Aorta (tissue), 5 donors: ENCODE measurements around the gene PLAAT3. TPM values are rescaled to one million over a fixed set of nuclear protein-coding genes. Genes with fewer than 3 reads are reported as not detected.
"Not testable (repeated sequence)": the region's sequence is repeated elsewhere in the genome, so short reads cannot be mapped to it uniquely, and the experiment has no call there.

Source experiments
- ATAC-seq: fragments of 200-7000 bp; cut with Tn5 transposase; one replicate; pipeline ENCODE4 v1.9.1; 2022; ENCODE audit warnings: moderate library complexity; ENCODE audit not compliant: low FRiP score
- DNase-seq, 2 donors: peaks; one replicate each; pipeline ENCODE4 v3.0.0-alpha.2; 2020
- H3K27ac ChIP-seq, 2 donors: one replicate each; pipeline ENCODE4 v1.5.1; 2013; ENCODE audit warnings: low read length in 2 of 2, mild to moderate bottlenecking in 2 of 2, moderate library complexity in 2 of 2, control low read depth in 1 of 2, inconsistent platforms in 1 of 2, low read depth in 1 of 2
- H3K27me3 ChIP-seq, 2 donors: one replicate each; pipeline ENCODE4 v1.6.1; 2013; ENCODE audit warnings: control low read depth in 1 of 2, low read length in 1 of 2, mild to moderate bottlenecking in 1 of 2, moderate library complexity in 1 of 2; ENCODE audit not compliant: insufficient read depth in 2 of 2, control insufficient read depth in 1 of 2
- H3K36me3 ChIP-seq, 2 donors: one replicate each; pipeline ENCODE4 v1.6.1; 2013; ENCODE audit warnings: control low read depth in 1 of 2, low read length in 1 of 2, mild to moderate bottlenecking in 1 of 2; ENCODE audit not compliant: insufficient read depth in 2 of 2, control insufficient read depth in 1 of 2
- H3K4me1 ChIP-seq, 2 donors: one replicate each; pipeline ENCODE4 v1.6.1; 2013; ENCODE audit warnings: low read length in 2 of 2, control low read depth in 1 of 2, mild to moderate bottlenecking in 1 of 2, moderate library complexity in 1 of 2; ENCODE audit not compliant: insufficient read depth in 2 of 2, control insufficient read depth in 1 of 2
- H3K4me3 ChIP-seq, 2 donors: one replicate each; pipeline ENCODE4 v1.5.1; 2013; ENCODE audit warnings: low read length in 2 of 2, control low read depth in 1 of 2, mild to moderate bottlenecking in 1 of 2
- H3K9me3 ChIP-seq: one replicate; pipeline ENCODE4 v1.6.1; 2013; ENCODE audit warnings: mild to moderate bottlenecking, low read length; ENCODE audit not compliant: control insufficient read depth
- WGBS, 2 donors: extraction: QIAGEN DNeasy Blood & Tissue Kit; methylation state at CpG; one replicate each; pipeline ENCODE4 v1.1.7; 2013; 5-methylcytosine and 5-hydroxymethylcytosine counted together
- intact Hi-C, 2 donors: fragments of 100-400 bp; cut with DNase I; formaldehyde crosslinking; loops; one replicate each; pipeline versions ENCODE4 v1.14.2 to v1.15.0; 2022
- long read RNA-seq, 2 donors: library from polyadenylated mRNA; unstranded; transcript quantifications; one replicate each; pipeline ENCODE4 v2.0.0, GENCODE V29; 2020 to 2021
- polyA plus RNA-seq, 2 donors: library from polyadenylated mRNA; stranded (reverse); fragments of 200-250 nt; gene quantifications; one replicate each; pipeline ENCODE4 v1.2.3, GENCODE V29; 2013
- total RNA-seq, 2 donors: library from RNA; stranded (reverse); fragmentation: NEBNext Ultra II Directional; extraction: Animal tissue kit (Norgen Biotek cat#: 25700); gene quantifications; one replicate each; pipeline ENCODE4 v1.2.1, GENCODE V29; 2021
- donor health status: healthy with polysubstance abuse.
- donor health status: Bipolar disorder and iron deficiency.
- donor health status: DM: no; HTN: no; CAD: no.
- donor health status: DM: no; HTN: no; CAD: no.
- donor health status: DM: yes; HTN: yes; CAD: no.

Gene PLAAT3
- total RNA-seq (10 to 100 TPM; 52.5 to 62.6 TPM), polyA plus RNA-seq (10 to 100 TPM; 47.2 to 69.5 TPM)
- long read RNA-seq, donor 1, transcript PLA2G16-201 (4 exons, 2,594 nt), result major isoform, 87 of 119 reads
- long read RNA-seq, donor 1, transcript PLA2G16-203 (5 exons, 1,099 nt), result minor isoform, 17 of 119 reads
- long read RNA-seq, donor 1, partial matches to known transcripts, result 6 of 119 reads
- long read RNA-seq, donor 1, other reads (novel, unspliced or antisense), result 9 of 119 reads
- long read RNA-seq, donor 2, transcript PLA2G16-203 (5 exons, 1,099 nt), result minor isoform, 9 of 44 reads
- long read RNA-seq, donor 2, transcript PLA2G16-201 (4 exons, 2,594 nt), result major isoform, 24 of 44 reads
- long read RNA-seq, donor 2, partial matches to known transcripts, result 2 of 44 reads
- long read RNA-seq, donor 2, other reads (novel, unspliced or antisense), result 8 of 44 reads

DNA sequence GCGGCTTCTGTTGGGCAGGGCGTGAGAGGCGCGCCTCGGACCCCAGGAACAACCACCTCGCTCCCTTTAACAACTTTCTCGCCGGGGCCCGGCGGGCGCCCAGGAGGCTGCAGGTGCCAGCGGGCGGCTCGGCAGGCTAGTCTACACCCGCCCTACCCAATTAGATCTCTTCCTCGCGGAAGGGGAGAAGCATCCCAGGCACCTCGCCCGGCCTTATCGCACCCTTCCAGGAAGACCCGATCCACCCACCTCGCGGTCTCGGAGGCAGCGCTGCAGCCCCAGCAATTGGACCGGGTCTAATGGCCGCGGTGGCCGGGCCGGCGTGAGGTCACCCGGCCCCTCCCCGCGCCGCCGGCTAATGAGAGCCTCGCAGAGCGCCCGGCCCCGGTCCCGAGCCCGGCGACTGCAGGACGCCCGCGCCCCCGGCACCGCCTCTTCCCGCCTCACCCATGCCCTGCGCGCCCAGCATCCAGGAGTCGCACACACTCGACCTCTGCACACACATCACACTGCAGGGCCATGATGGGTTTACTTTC, at the start of gene PLAAT3:
Gene PLAAT3, minus strand, starts transcription at position 298 of the 536 bp plus-strand sequence. CDS start 419 bp downstream, outside the sequence.
- intact Hi-C loops, result loop anchor here in 1 of 2 donors (5.0 kb wide), 1 partner anchor 77 kb away; the partner anchor contains the start of gene PLAAT4

GRCh38 chr11:63663809-63664208, 49.6 kb upstream of the PLAAT3 start:
- WGBS, 2 donors, result 0% methylated on average over 1 of the region's 1 CpG
- ATAC-seq (no peak), DNase-seq (no peak)
- H3K36me3 ChIP-seq, result no peaks in the 10 kb centered on the region
- H3K4me1 ChIP-seq, result peaks cover 5 to 6% of the 10 kb centered on the region in 2 donors
- intact Hi-C loops, result no loop called here
- no peaks in the 10 kb centered on the region for H3K9me3 ChIP-seq
- no peaks in the 10 kb centered on the region for H3K27me3 ChIP-seq
- H3K27ac ChIP-seq, result no peak overlapping the region
- no peak overlapping the region for H3K4me3 ChIP-seq

More for the DNA sequence above, at the start of gene PLAAT3:
- 0 to 1% methylated on average over 42 to 53 of the region's 53 CpGs for WGBS, 2 donors
- Histone ChIP-seq H3K27me3 (no peaks in the 10 kb centered on the region), H3K4me1 (no peaks in the 10 kb centered on the region), H3K9me3 (no peaks in the 10 kb centered on the region), H3K4me3 (peak within 1 kb of the TSS; percentile 32 to 95), H3K36me3 (no peaks in the 10 kb centered on the region), H3K27ac (peak within 1 kb of the TSS; percentile 8 to 76)
- peak; percentile 84 to 91 for DNase-seq
- peak; percentile 95 for ATAC-seq

DNA sequence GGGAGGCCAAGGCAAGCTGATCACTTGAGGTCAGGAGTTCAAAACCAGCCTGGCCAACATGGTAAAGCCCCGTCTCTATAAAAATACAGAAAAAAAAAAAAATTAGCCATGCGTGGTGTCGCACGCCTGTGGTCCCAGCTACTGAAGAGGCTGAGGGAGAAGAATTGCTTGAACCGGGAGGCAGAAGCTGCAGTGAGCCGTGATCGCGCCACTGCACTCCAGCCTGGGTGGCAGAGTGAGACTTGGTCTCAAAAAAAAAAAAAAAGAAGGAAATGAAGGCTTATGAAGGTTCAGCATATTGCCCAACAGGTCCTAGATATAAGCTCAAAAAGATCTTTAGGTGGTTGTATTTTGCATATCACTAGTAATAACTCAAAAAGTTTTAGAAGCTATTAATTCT, 46.7 kb upstream of the PLAAT3 start:
- DNase-seq, result no peak
- Histone ChIP-seq H3K4me3 (no peak overlapping the region), H3K4me1 (peaks cover 5 to 6% of the 10 kb centered on the region in 2 donors), H3K36me3 (peaks cover 0 to 4% of the 10 kb centered on the region in 2 donors), H3K9me3 (no peaks in the 10 kb centered on the region), H3K27ac (no peak overlapping the region), H3K27me3 (no peaks in the 10 kb centered on the region)
- 88 to 89% methylated on average over 8 of the region's 8 CpGs for WGBS, 2 donors
- ATAC-seq, result no peak
- intact Hi-C loops, result no loop called here

GRCh38 chr11:63652671-63653070, 38.4 kb upstream of the PLAAT3 start:
- no peak for ATAC-seq
- H3K36me3 ChIP-seq, result peaks cover 4 to 9% of the 10 kb centered on the region in 2 donors
- no peaks in the 10 kb centered on the region for H3K4me1 ChIP-seq
- H3K27me3 ChIP-seq, result no peaks in the 10 kb centered on the region
- no peak for DNase-seq
- 92 to 93% methylated on average over 3 of the region's 3 CpGs for WGBS, 2 donors
- intact Hi-C loops, result no loop called here
- H3K9me3 ChIP-seq, result no peaks in the 10 kb centered on the region
- H3K27ac ChIP-seq, result no peak overlapping the region
- no peak overlapping the region for H3K4me3 ChIP-seq

DNA sequence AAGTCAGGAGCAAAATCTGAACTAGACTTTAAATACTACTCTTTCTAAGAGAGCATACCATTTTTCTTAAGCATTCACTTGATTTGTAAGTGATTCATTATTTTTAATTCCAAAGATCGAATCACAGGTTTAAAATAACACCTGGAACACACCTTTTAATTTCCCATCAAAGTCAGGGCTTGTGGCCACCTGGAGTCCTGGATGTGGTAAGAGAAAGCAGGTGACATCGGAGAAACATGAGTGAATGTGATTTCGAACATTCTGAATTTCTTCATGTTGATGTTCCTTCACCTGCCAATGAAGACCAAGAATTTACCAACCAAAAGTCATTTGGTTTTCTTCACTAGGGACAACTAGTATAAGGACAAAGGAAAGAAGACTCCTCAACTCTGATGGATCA, 29.0 kb upstream of the PLAAT3 start:
- Histone ChIP-seq H3K9me3 (no peaks in the 10 kb centered on the region), H3K36me3 (peaks cover 6 to 9% of the 10 kb centered on the region in 2 donors), H3K27ac (no peak overlapping the region), H3K27me3 (no peaks in the 10 kb centered on the region), H3K4me3 (no peak overlapping the region), H3K4me1 (no peaks in the 10 kb centered on the region)
- intact Hi-C loops, result loop anchor here (5.0 to 10.0 kb wide), 2 partner anchors 58 to 94 kb away; no protein-coding TSS in a partner anchor
- ATAC-seq, result no peak
- WGBS, 2 donors, result 93 to 96% methylated on average over 3 of the region's 3 CpGs
- DNase-seq, result no peak

DNA sequence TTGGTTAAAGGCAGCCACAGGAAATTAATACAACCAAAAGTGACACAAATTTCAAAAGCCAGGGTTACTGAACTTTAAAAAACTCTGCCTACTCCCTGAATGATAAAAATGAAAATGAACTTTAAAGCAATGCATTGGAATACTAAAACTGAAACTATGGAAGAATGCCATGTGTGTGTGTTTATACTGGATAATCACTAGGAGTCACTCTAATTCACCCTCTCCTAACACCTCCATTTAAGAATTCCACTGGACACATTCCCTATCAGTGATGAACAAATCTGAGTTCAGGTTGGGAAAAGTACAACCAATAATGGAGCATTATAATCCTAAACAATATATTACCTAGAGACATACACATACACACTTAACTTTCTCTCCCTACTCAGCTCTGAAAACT, 27.5 kb upstream of the PLAAT3 start:
- Histone ChIP-seq H3K4me3 (no peak overlapping the region), H3K27me3 (no peaks in the 10 kb centered on the region), H3K9me3 (no peaks in the 10 kb centered on the region), H3K36me3 (peaks cover 4 to 6% of the 10 kb centered on the region in 2 donors), H3K27ac (no peak overlapping the region), H3K4me1 (no peaks in the 10 kb centered on the region)
- no peak for DNase-seq
- ATAC-seq, result no peak
- intact Hi-C loops, result loop anchor here (5.0 to 10.0 kb wide), 2 partner anchors 57 to 96 kb away; no protein-coding TSS in a partner anchor

DNA sequence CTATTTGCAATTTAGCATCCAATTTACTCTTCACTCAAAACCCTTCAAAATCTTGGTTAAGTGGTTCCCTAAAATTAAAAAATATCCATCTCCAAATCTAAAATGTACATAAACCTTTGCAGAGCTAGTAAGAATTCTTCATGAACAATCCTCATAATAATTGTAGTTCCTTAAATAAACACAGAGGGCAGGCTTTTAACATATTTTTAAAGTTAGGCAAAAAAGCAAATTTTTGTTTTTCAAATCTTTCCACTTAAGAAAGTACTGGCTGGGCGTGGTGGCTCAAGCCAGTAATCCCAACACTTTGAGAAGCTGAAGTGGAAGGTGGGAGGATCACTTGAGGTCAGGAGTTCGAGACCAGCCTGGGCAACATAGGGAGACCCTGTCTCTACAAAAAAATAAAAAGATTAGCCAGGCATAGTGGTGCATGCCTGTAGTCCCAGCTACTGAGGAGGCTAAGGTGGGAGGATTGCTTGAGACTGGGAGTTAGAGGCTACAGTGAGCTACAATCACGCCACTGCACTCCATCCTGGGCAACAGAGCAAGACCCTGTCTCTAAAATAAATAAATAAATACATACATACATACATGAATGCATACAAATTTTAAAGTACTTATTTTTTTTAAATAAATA, 25.1 kb upstream of the PLAAT3 start:
- Histone ChIP-seq H3K4me3 (no peak overlapping the region), H3K27ac (no peak overlapping the region), H3K9me3 (no peaks in the 10 kb centered on the region), H3K27me3 (no peaks in the 10 kb centered on the region), H3K36me3 (peaks cover 0 to 6% of the 10 kb centered on the region in 2 donors), H3K4me1 (no peaks in the 10 kb centered on the region)
- DNase-seq, result no peak
- intact Hi-C loops, result loop anchor here (5.0 to 10.0 kb wide), 2 partner anchors 162 to 755 kb away; partner anchors contain the start of gene SLC3A2 (in 1 of the 2)
- ATAC-seq, result no peak
- WGBS, 2 donors, result 53 to 54% methylated on average over 3 of the region's 3 CpGs

- DNase-seq, H3K4me3 ChIP-seq, ATAC-seq, H3K36me3 ChIP-seq, H3K9me3 ChIP-seq, H3K4me1 ChIP-seq, H3K27ac ChIP-seq, H3K27me3 ChIP-seq: not testable (repeated sequence)
- intact Hi-C loops, result loop anchor here (5.0 to 10.0 kb wide), 2 partner anchors 161 to 754 kb away; partner anchors contain the start of gene SLC3A2 (in 1 of the 2)
- WGBS, 2 donors, result 89 to 91% methylated on average over 8 of the region's 8 CpGs
Measured at GRCh38 chr11:63638436-63638835, 24.2 kb upstream of the PLAAT3 start.
